K562 (cell line): ENCODE data around the gene ARHGEF33. TPM values are rescaled to one million over a fixed set of nuclear protein-coding genes. Genes with fewer than 3 reads are reported as not detected.
A peak's percentile ranks its signal among the peaks of the same experiment; 100 is the strongest.

Source experiments
- BMI1 ChIP-seq: fragments of 150-350 bp; IDR thresholded peaks from 2 replicates; pipeline ENCODE4 v1.6.1; 2014; ENCODE audit warnings: low read length
- CCAR2 ChIP-seq: fragments of 200-400 bp; formaldehyde crosslinking; IDR thresholded peaks from 2 replicates; pipeline ENCODE4 v1.6.1; 2017; ENCODE audit warnings: mild to moderate bottlenecking, low read depth, low read length
- CREB1 ChIP-seq, 2 experiments: sonication (generic) in 1 of 2; formaldehyde crosslinking in 1 of 2; IDR thresholded peaks; 2 replicates each; pipeline versions ENCODE4 v1.6.1 to v1.8.0; 2012 to 2022; ENCODE audit warnings: inconsistent platforms in 1 of 2, mild to moderate bottlenecking in 1 of 2, missing genetic modification reagents in 1 of 2, moderate library complexity in 1 of 2
- CSDE1 ChIP-seq, 2 experiments: fragments of 450-650 bp; IDR thresholded peaks; 2 replicates each; pipeline ENCODE4 v1.6.1; 2016; ENCODE audit warnings: mild to moderate bottlenecking in 1 of 2
- E2F4 ChIP-seq: sonication (generic); formaldehyde crosslinking; IDR thresholded peaks from 2 replicates; pipeline ENCODE4 v1.8.0; 2022; ENCODE audit warnings: mild to moderate bottlenecking, low read depth, missing genetic modification reagents
- ETV1 ChIP-seq: fragments of 450-650 bp; conservative IDR thresholded peaks from 2 replicates; pipeline ENCODE4 v1.6.1; 2016; ENCODE audit warnings: missing genetic modification characterization, control low read depth, low read depth, missing compliant biosample characterization
- MAX ChIP-seq: sonication (generic); formaldehyde crosslinking; IDR thresholded peaks from 2 replicates; pipeline ENCODE4 v1.9.0; 2022; ENCODE audit warnings: mild to moderate bottlenecking, missing genetic modification reagents
- MIER1 ChIP-seq: fragments of 450-650 bp; IDR thresholded peaks from 2 replicates; pipeline ENCODE4 v1.6.1; 2016; ENCODE audit warnings: antibody characterized with exemption, mild to moderate bottlenecking, low read depth
- NBN ChIP-seq: fragments of 450-650 bp; IDR thresholded peaks from 2 replicates; pipeline ENCODE4 v1.6.1; 2016; ENCODE audit warnings: low read depth, mild to moderate bottlenecking
- SMARCE1 ChIP-seq: fragments of 450-650 bp; IDR thresholded peaks from 2 replicates; pipeline ENCODE4 v1.7.1; 2016; ENCODE audit warnings: mild to moderate bottlenecking
- TBL1XR1 ChIP-seq, 2 experiments: IDR thresholded peaks; 2 replicates each; pipeline ENCODE4 v1.6.1; 2012; ENCODE audit warnings: improper control_type of control experiment in 2 of 2, low read length in 2 of 2, mild to moderate bottlenecking in 1 of 2
- TFAP4 ChIP-seq: sonication (generic); formaldehyde crosslinking; IDR thresholded peaks from 2 replicates; pipeline ENCODE4 v1.8.0; 2022; ENCODE audit warnings: missing genetic modification reagents, mild to moderate bottlenecking, moderate library complexity, borderline replicate concordance
- TFE3 ChIP-seq: fragments of 450-650 bp; formaldehyde crosslinking; IDR thresholded peaks from 2 replicates; pipeline ENCODE4 v1.4.0; 2020; ENCODE audit warnings: mild to moderate bottlenecking, mixed read lengths
- THAP12 ChIP-seq: fragments of 250-450 bp; sonication (Bioruptor Pico); IDR thresholded peaks from 2 replicates; pipeline ENCODE4 v1.9.0; 2021; ENCODE audit warnings: mild to moderate bottlenecking, inconsistent platforms
- XRCC3 ChIP-seq: fragments of 450-650 bp; IDR thresholded peaks from 2 replicates; pipeline ENCODE4 v1.6.1; 2017; ENCODE audit warnings: mild to moderate bottlenecking, moderate library complexity
- ZNF347 ChIP-seq: fragments of 450-650 bp; formaldehyde crosslinking; IDR thresholded peaks from 2 replicates; pipeline ENCODE4 v1.4.0; 2020; ENCODE audit warnings: low read depth, mild to moderate bottlenecking, moderate library complexity
- ZNF395 ChIP-seq: fragments of 200-800 bp; sonication (Bioruptor generic); IDR thresholded peaks from 2 replicates; pipeline ENCODE4 v1.6.1; 2017; ENCODE audit warnings: missing genetic modification characterization, missing compliant biosample characterization
- ZNF41 ChIP-seq: fragments of 250-450 bp; sonication (Bioruptor Pico); conservative IDR thresholded peaks from 2 replicates; pipeline ENCODE4 v1.4.0; 2020; ENCODE audit warnings: mild to moderate bottlenecking
- ZNF766 ChIP-seq: fragments of 200-800 bp; sonication (Bioruptor generic); conservative IDR thresholded peaks from 2 replicates; pipeline ENCODE4 v1.6.1; 2016; ENCODE audit warnings: missing genetic modification characterization, missing compliant biosample characterization
- ZSCAN32 ChIP-seq: fragments of 450-650 bp; formaldehyde crosslinking; IDR thresholded peaks from 2 replicates; pipeline ENCODE4 v1.4.0; 2020; ENCODE audit warnings: mild to moderate bottlenecking, moderate library complexity
- polyA plus RNA-seq, 8 experiments: library from polyadenylated mRNA; depleted of rRNA in 4 of 8; stranded (reverse) in 5 of 8; unstranded in 3 of 8; fragments of >200 nt; fragmentation: Nextera tagmentation in 2 of 8; fragmentation: Illumina TruSeq in 1 of 8; extraction: Ambion mirVana in 2 of 8; extraction: Trizol in 1 of 8; gene quantifications; 2 replicates each; pipeline versions ENCODE4 v1.2.1 to v1.2.3, GENCODE V29; 2011 to 2014; ENCODE audit warnings: inconsistent platforms in 1 of 8, missing spikeins in 1 of 8
- total RNA-seq, 7 experiments: library from RNA; depleted of rRNA in 6 of 7; stranded (reverse); fragments of >200 nt in 6 of 7; fragmentation: Illumina TruSeq in 2 of 7; extraction: Trizol in 2 of 7; gene quantifications; 2 replicates each; pipeline versions ENCODE4 v1.2.1 to v1.2.3, GENCODE V29; 2011 to 2021; ENCODE audit warnings: low replicate concordance in 1 of 7

ARHGEF33 gene
- total and polyA plus RNA-seq, 9 of the 15 experiments (the other 6 are each of a cell fraction or from before 2014, with no cell fraction given) = 0.01 to 0.08 (median 0.03) TPM; not detected in 5

- TF ChIP-seq CCAR2 (no peak), TFAP4 (CRISPR knock-in tag) (peak; percentile 99), MAX (CRISPR knock-in tag) (peak; percentile 50), MIER1 (no peak), TFE3 (no peak), NBN (0 out of 2 replicates have a peak, but pooled peaks have one; percentile 40), ZNF347 (CRISPR knock-in tag) (no peak), THAP12 (no peak), ETV1 (tag) (no peak), ZNF395 (0 out of 2 replicates have a peak, but pooled peaks have one; percentile 31), SMARCE1 (no peak), TBL1XR1 (IDR thresholded peaks at IDR 0.05; ENCODE audit: low read length in 2 of 2) (no peak), ZSCAN32 (peak; percentile 9; the same call in 1 of the 2 replicates), XRCC3 (no peak), ZNF766 (CRISPR knock-in tag) (peak; percentile 56; the same call in 1 of the 2 replicates), ZNF41 (CRISPR knock-in tag) (no peak), CREB1 (IDR thresholded peaks at IDR 0.05) (peak; percentile 89), CREB1 (CRISPR knock-in tag; IDR thresholded peaks at IDR 0.05) (peak; percentile 90), CSDE1 (IDR thresholded peaks at IDR 0.05) (peak in 1 of 2 experiments; percentile 75; a peak in 2 of 4 replicates), BMI1 (peak; percentile 88), E2F4 (CRISPR knock-in tag) (peak; percentile 47; the same call in 1 of the 2 replicates)
These were observed 13.9 kb upstream of the ARHGEF33 start, which contains the start of the genes DHX57 and MORN2 (continued) for GRCh38 chr2:38875576-38876367.
